SH-SY5Y (cell line): ENCODE data around the gene HIVEP3.

ENCODE experiments used
- GATA2 ChIP-seq: IDR thresholded peaks from 2 replicates; pipeline ENCODE4 v1.6.1; 2011; ENCODE audit warnings: mild to moderate bottlenecking, low read depth, low read length
- GATA3 ChIP-seq: IDR thresholded peaks from 2 replicates; pipeline ENCODE4 v1.6.1; 2011; ENCODE audit warnings: low read depth, mild to moderate bottlenecking, low read length, moderate library complexity

Gene HIVEP3

DNA sequence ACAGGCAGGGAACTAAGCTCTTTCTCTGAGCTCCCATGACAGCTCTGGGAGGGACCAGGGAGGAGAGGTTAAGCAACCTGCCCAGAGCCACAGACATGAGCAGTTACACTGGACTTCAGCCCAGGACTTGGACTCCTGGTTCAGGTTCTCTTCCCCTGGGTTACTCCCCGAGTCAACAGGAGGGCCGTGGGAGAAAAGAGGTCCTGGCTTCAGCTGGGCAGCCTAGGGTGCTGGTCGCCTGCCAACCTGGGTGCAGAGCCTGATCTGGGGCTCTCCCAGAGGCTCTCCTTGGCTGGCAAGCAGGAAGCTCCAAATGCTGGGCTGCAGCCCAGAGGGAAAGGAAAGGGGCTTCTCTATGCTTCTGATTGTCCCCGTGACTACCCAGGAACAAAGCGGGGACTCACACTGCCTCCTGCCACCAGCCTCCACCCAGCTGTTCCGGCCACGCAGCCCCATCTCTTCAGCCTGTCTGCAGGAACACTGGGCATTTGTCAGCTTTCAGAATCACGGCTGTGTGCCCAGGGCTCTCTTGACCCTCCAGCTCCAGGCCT, 141.8 kb downstream of the HIVEP3 start:
- TF ChIP-seq GATA3 (no peak), GATA2 (no peak)

DNA sequence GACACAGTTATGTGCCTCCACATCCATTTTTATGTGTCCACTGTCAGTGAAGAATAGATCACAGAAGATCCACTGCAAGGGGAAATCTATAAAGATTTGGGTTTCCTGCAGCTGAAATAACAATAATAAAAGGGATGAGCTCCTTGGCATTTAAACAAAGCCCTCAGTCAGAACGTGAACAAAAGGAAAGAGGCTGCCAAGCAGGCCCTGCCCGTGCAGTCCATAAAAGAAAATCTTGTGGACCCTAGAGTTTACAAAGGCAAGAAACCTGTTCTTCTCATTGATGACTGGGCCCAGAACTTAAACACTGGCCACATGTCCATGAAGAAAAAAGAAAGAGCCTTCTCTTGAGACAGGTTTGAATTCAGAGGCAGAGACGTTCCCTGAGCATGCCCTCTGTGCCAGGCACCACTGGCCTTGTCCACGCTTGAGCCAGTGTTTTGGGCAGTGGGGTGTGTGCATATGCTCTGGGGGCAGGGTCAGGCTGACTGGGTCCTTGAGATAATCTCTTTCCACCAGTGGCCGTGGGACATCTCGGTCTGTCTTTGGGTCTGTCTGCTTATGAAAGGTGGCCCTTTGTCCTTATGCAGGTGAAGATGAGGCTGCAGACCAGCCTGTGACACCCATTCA, 142.7 kb downstream of the HIVEP3 start:
- no peak for TF ChIP-seq GATA3
- TF ChIP-seq GATA2, result no peak

DNA sequence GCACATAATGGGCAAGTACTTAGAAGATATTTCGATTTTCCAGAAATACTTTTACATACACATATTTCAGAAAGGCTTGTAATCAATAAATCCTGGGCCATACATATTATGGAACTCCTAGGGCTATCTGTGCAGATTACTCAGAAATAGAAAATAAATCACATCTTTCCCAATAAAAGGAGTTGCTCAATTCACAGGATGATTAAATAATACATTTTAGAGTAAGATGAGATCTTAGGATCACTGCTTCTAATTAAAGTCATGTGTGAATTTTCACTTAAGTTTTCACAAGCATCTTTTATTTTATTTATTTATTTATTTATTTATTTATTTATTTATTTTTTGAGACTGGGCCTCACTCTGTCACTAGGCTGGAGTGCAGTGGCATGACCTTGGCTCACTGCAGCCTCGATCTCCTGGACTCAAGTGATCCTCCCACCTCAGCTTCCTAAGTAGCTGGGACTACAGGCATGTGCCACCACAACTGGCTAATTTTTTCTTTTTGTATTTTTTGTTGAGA, 144.2 kb downstream of the HIVEP3 start:
- TF ChIP-seq GATA2 (no peak), GATA3 (no peak)

DNA sequence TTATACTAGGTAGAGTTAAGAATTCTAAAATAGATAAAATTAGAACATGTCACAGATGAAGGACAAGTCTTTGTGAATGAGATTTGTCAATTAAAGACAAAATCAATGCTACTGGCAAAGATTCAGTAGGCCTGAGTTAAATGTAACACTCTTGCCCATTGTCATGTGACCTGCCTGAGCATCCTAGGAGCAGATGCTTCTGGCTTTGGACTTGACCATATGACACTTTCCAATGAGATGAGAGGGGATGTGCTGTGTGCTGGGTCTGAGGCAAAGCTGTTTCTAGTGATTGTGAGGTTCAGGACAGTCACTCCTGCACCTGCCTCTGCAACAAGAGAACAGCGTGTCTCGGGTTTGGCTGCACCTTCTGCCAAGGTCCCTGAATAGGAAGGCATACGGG, 144.9 kb downstream of the HIVEP3 start:
- TF ChIP-seq GATA2, result no peak
- TF ChIP-seq GATA3, result no peak

DNA sequence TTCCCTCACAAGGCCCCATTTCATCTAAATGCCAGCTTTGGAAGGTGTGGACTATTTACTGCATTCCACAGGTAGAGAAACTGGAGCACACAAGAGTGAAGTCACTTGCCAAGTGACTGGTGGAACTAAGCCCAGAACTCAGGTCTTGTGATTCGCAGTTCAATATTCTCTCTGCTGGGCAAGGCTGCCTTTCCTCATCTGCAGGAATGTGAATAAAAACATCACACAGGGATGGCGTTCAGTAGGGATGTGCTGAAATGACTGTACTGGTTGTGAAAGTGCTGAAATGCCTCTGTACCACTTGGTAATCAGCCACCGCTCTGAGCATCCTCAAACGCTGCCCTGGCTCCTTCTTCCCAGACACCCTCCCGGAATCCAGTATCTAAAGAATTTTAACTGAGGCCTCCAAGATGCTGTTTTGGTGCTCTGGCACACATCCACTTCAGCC, 145.6 kb downstream of the HIVEP3 start:
- TF ChIP-seq GATA2 (no peak), GATA3 (no peak)

DNA sequence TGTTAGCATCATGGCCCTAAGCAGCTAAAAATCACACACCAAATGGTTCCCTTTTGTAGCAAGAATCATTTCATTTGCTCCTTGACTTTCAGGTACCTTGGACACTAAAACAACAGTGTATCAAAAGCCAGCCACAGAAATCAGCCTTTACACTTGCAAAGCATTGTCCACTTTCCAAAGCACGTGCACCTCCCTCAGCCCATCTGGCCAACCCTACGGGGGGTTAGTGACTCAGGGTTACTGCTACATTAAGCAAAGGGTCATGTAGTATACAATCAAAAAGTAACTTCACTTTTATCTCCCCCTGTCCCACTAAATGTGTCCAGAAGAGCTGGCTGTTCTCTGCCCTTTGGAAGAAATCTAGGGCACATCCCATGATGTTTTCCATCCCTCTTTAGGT, 149.7 kb downstream of the HIVEP3 start:
- TF ChIP-seq GATA3 (no peak), GATA2 (no peak)

DNA sequence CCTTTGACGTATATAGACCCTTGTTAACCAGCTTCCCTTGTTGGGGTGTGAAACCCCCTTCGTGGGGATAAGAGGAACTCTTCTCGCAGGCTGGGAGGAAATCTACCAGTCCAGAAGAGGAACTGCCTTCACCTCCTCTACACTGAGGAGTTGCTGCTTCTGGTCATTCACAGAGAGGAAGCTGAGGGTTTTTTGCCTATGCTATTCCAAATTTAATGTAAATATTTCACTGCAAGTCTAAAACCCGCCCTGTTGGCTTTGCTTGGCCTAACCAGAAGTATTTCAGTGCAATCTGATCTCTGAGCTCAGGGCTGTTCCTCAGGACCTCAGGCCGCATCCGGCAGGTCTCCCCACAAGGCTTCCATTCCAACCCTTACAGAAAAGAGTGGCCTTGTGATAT, 150.1 kb downstream of the HIVEP3 start:
- no peak for TF ChIP-seq GATA2
- TF ChIP-seq GATA3, result no peak

DNA sequence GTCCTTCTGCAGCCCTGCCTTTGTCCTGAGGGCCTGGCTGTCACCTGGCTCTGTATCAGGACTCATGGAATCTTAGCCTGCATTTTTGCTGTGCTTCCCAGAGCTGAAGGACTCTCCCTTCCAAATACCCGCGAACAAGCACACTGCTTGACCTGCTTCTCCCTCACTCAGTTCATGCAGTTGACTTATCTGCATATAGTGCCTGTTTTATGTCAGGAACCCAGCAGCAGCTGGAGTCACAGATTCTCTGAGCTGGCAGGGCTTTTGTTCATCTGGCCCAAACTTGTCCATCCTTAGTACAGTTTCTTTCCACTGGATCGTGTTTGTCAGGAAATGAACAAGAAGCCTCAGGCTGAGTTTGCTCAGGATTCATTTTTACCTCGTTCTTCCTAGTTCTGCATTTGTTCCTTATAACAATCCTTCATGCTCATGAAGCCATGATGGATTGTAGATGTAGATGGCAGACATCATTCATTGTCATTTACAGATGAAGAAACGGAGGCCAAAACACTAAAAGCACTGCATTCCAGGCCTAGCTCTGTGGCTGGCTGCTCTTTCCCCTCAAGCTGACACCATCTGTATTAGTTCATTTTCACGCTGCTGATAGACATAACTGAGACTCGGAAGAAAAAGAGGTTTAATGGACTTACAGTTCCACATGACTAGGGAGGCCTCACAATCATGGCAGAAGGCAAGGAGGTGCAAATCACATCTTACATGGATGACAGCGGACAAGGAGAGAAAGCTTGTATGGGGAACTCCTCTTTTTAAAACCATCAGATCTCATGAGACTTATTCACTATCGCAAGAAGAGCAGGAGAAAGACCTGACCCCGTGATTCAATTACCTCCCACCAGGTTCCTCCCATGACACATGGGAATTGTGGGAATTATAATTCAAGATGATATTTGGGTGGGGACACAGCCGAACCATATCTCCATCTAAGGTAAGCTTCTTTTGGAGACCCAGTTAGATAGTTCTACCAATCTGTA, 150.9 kb downstream of the HIVEP3 start:
- no peak for TF ChIP-seq GATA3
- no peak for TF ChIP-seq GATA2

DNA sequence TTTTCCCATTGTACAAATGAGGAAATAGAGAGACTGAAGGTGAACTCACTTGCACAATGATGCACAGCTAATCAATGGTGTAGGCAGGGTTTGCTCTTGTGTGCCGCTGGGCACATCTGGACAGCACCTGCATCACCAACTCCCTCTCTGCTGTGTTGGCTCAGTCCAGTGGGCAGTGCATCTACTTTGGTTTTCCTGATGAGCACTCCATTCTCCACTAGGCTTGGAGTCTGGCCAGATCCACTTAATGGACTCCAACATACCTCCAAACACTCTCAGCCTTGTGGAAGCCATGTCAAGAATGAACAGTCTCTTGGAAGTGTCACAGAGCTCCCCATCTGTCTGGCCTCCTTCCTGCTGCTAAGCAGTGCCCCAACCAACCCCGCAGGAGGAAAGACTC, 152.2 kb downstream of the HIVEP3 start:
- no peak for TF ChIP-seq GATA2

DNA sequence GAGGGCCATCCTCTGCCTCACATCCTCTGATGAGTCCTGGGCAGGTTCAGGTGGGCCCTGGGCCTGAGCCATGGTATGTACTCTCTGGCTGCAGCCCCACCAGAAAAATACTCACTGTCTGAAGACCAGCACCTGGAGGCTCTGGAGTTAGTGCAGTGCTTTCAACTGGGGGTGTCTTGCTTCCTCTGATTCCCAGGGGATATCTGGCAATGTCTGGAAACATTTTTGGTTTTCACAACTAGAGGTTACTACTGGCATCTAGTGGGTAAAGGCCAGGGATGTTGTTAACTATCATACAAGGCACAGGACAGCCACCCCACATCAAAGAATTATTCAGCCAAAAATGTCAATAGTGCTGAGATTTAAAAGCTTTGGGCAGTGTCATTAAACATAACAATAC, 152.7 kb downstream of the HIVEP3 start:
- no peak for TF ChIP-seq GATA2
- no peak for TF ChIP-seq GATA3

DNA sequence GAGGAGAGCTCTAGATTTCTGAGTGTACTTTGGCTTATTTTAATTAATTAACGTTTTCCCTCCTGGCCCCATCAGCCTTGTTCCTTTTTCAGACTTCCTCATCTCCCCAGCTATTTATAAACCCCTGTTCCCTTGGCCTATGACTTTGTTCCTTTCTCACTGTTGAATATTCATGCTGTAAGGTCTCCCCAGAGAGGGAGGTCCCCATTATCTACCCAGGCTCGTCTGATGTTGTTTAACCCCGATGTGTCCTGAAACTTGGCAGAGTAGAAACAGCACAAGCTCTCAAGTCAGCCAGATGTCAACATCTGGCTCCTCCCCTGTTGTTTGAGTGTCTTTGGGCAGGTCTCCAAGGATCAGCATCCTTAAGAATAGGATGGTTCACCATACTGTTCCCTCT, 153.6 kb downstream of the HIVEP3 start:
- no peak for TF ChIP-seq GATA3
- no peak for TF ChIP-seq GATA2

DNA sequence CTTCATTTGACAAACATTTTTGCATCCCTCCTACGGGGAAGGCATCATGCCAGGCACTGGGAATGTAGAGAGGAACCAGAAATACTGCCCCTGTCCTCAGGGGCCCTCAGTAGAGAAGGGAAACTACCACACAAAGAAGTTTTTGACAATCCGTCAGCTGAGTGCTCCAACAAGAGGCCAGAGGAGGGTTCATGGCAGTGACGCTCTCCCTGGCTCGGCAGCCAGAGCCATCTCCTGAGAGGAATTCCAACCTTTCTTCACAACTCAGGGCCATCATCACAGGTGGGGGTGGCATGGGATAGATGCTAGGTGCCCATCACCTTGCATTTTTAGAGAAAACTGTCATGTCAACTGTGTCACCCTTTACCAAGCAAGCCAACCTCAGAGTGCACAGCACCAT, 154.1 kb downstream of the HIVEP3 start:
- TF ChIP-seq GATA2 (no peak), GATA3 (no peak)

DNA sequence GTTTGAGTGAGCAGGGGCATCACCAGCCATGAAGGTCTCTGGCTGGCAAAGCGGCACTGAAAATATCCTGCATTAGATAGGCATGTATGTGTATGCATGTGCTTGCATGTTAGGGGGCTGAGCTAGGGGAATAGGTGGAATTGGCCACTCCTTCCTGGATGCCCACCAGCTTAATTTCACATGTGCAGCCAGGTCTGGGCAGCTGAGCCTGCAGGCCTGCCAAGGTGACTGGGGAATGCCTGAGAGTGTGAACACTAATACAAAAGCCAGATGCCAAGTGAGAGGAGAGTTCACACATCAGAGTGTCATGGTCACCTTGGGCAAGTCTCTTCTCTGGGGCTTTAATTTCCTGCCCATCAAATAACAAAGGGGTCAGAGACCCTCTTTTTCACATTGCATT, 155.9 kb downstream of the HIVEP3 start:
- TF ChIP-seq GATA2 (no peak), GATA3 (no peak)

DNA sequence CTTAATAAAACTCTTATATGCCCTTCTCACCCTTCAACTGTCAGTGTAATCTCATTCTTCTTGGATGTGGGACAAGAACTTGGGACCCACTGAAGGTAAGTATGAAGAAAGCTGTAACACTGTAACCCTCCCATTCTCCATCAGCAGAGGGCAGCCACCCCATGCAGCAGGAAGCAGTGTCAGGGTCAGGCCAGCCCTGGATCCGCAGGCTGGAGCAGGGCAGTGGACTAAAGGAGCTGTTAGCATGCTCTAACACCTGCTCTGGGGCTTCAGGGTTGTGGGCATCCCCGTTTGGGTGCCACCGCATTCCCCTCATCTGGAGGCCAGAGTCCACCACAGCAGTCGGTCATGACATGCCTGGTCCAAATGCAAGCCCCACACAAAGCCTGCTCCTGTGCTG, 156.5 kb downstream of the HIVEP3 start:
- TF ChIP-seq GATA2 (no peak), GATA3 (no peak)
